Right renal cortex interstitium (tissue), 3 donors: ENCODE data around the gene ZNF778. TPM values are rescaled to one million over a fixed set of nuclear protein-coding genes. Genes with fewer than 3 reads are reported as not detected.
"Not testable (repeated sequence)": the region's sequence is repeated elsewhere in the genome, so short reads cannot be mapped to it uniquely, and the experiment has no call there.

Experiments used
- DNase-seq, 3 donors: peaks; one replicate each; pipeline ENCODE4 v3.0.0-alpha.2; 2013; ENCODE audit warnings: low read depth in 3 of 3, low spot score in 2 of 3
- polyA plus RNA-seq, 3 donors: library from polyadenylated mRNA; unstranded; fragments of 120-200 nt; gene quantifications; one replicate each; pipeline ENCODE4 v1.2.1, GENCODE V29; 2013; ENCODE audit not compliant: insufficient read length in 3 of 3

The ZNF778 gene
- polyA plus RNA-seq, 3 donors, result 6.2 to 7.3 (median 6.4) TPM

- DNase-seq, result no peak
These were observed 6.5 kb upstream of the ZNF778 start for GRCh38 chr16:89210904-89211515.

GRCh38 chr16:89216315-89217137 is 977 bp upstream of the ZNF778 start:
- peak in 1 of 3 donors; percentile 59 for DNase-seq

GRCh38 chr16:89217138-89217387 is 440 bp upstream of the ZNF778 start:
- DNase-seq, result no peak

GRCh38 chr16:89219365-89219764 is 1.9 kb downstream of the ZNF778 start:
- DNase-seq, result no peak

- DNase-seq, result no peak
These were observed 4.1 kb downstream of the ZNF778 start for GRCh38 chr16:89221604-89222003.

- no peak for DNase-seq
These were observed 5.4 kb downstream of the ZNF778 start for GRCh38 chr16:89222931-89223330.

GRCh38 chr16:89224665-89225064 is 7.2 kb downstream of the ZNF778 start:
- no peak for DNase-seq

GRCh38 chr16:89230255-89230654 is 12.8 kb downstream of the ZNF778 start:
- no peak for DNase-seq

- DNase-seq, result no peak
These were observed 14.6 kb downstream of the ZNF778 start for GRCh38 chr16:89232107-89232506.

GRCh38 chr16:89233678-89234490 is 16.4 kb downstream of the ZNF778 start:
- DNase-seq, result no peak

GRCh38 chr16:89237733-89238132 is 20.2 kb downstream of the ZNF778 start:
- no peak for DNase-seq

- no peak for DNase-seq
These were observed 23.9 kb downstream of the ZNF778 start for GRCh38 chr16:89241187-89242007.

GRCh38 chr16:89242795-89243200 is 25.3 kb downstream of the ZNF778 start:
- no peak for DNase-seq

- no peak for DNase-seq
These were observed 26.2 kb downstream of the ZNF778 start for GRCh38 chr16:89243664-89244063.

- not testable (repeated sequence) for DNase-seq
These were observed 26.8 kb downstream of the ZNF778 start for GRCh38 chr16:89244264-89244663.

GRCh38 chr16:89244754-89245153 is 27.3 kb downstream of the ZNF778 start:
- no peak for DNase-seq

GRCh38 chr16:89246383-89246902 is 28.9 kb downstream of the ZNF778 start:
- DNase-seq, result no peak

- peak in 1 of 3 donors; percentile 42 for DNase-seq
These were observed 29.6 kb downstream of the ZNF778 start for GRCh38 chr16:89246903-89247733.

GRCh38 chr16:89247734-89248075 is 30.2 kb downstream of the ZNF778 start:
- DNase-seq, result not testable (repeated sequence)
